Fibroblast of skin of right quadriceps (primary cell): ENCODE results near the gene FGF22.

ENCODE experiments used
- DNase-seq: peaks from one replicate; pipeline ENCODE4 v3.0.0-alpha.2; 2013

Gene FGF22

GRCh38 chr19:681029-682019 lies 41.6 kb downstream of the FGF22 start:
- no peak for DNase-seq

GRCh38 chr19:682678-683320 lies 43.1 kb downstream of the FGF22 start:
- no peak for DNase-seq

- no peak for DNase-seq
Measured at GRCh38 chr19:685454-685931, 45.8 kb downstream of the FGF22 start.

- no peak for DNase-seq
Measured at GRCh38 chr19:686589-687297, 47.1 kb downstream of the FGF22 start.

- DNase-seq, result no peak
Measured at GRCh38 chr19:687569-688166, 48.0 kb downstream of the FGF22 start.

- DNase-seq, result no peak
Measured at GRCh38 chr19:688214-688613, 48.5 kb downstream of the FGF22 start.

- no peak for DNase-seq
Measured at GRCh38 chr19:688992-689391, 49.3 kb downstream of the FGF22 start.

- DNase-seq, result no peak
Measured at GRCh38 chr19:690203-690602, 50.5 kb downstream of the FGF22 start.
